Right atrium auricular region (tissue), 2 donors: ENCODE measurements around the gene RASAL1. TPM values are rescaled to one million over a fixed set of nuclear protein-coding genes. Genes with fewer than 3 reads are reported as not detected.
"Not testable (repeated sequence)": the region's sequence is repeated elsewhere in the genome, so short reads cannot be mapped to it uniquely, and the experiment has no call there.

Source experiments
- DNase-seq: peaks from one replicate; pipeline ENCODE4 v3.0.0-alpha.2; 2019; ENCODE audit warnings: low spot score
- H3K27ac ChIP-seq, 2 donors: fragments of 200-600 bp; sonication (generic); 1 replicate in 1 of 2; 2 replicates in 1 of 2; pipeline ENCODE4 v1.5.1; 2016 to 2019
- H3K27me3 ChIP-seq, 2 donors: fragments of 200-600 bp; sonication (generic); one replicate each; pipeline versions ENCODE4 v1.5.1 to v1.6.0; 2017 to 2019
- H3K36me3 ChIP-seq: fragments of 200-600 bp; sonication (generic); one replicate; pipeline ENCODE4 v1.5.1; 2016
- H3K4me1 ChIP-seq, 2 donors: fragments of 200-600 bp; sonication (generic); one replicate each; pipeline versions ENCODE4 v1.5.1 to v1.6.0; 2017 to 2019
- H3K4me3 ChIP-seq, 2 donors: fragments of 200-600 bp; sonication (generic); 1 replicate in 1 of 2; 2 replicates in 1 of 2; pipeline ENCODE4 v1.5.1; 2017 to 2019; ENCODE audit warnings: mild to moderate bottlenecking in 1 of 2, moderate library complexity in 1 of 2
- H3K9me3 ChIP-seq, 2 donors: fragments of 200-600 bp; sonication (generic); one replicate each; pipeline ENCODE4 v1.5.1; 2019
- CTCF ChIP-seq, 2 donors: fragments of 200-600 bp; sonication (generic); IDR thresholded peaks; one replicate each; pipeline ENCODE4 v1.5.1; 2019; ENCODE audit warnings: antibody characterized with exemption in 2 of 2
- total RNA-seq, 2 donors: library from RNA; depleted of rRNA; stranded (reverse); fragments of >200 nt; gene quantifications; one replicate each; pipeline ENCODE4 v1.1.0, GENCODE V29; 2016

Gene RASAL1
- total RNA-seq, 2 donors from 2014 or later, result not detected

GRCh38 chr12:113120670-113121370 lies 14.7 kb downstream of the RASAL1 start:
- TF ChIP-seq CTCF (IDR thresholded peaks at IDR 0.05), result no peak
- Histone ChIP-seq H3K36me3 (no peaks in the 10 kb centered on the region), H3K27me3 (no peaks in the 10 kb centered on the region)

GRCh38 chr12:113119980-113120669 lies 15.4 kb downstream of the RASAL1 start:
- TF ChIP-seq CTCF (IDR thresholded peaks at IDR 0.05), result no peak
- Histone ChIP-seq H3K27ac (no peak overlapping the region), H3K36me3 (no peaks in the 10 kb centered on the region), H3K27me3 (no peaks in the 10 kb centered on the region), H3K4me1 (no peaks in the 10 kb centered on the region), H3K9me3 (peaks cover 0 to 15% of the 10 kb centered on the region in 2 donors), H3K4me3 (no peak overlapping the region)
- no peak for DNase-seq

More at GRCh38 chr12:113120670-113121370, 14.7 kb downstream of the RASAL1 start:
- Histone ChIP-seq H3K4me3 (no peak overlapping the region), H3K27ac (no peak overlapping the region), H3K9me3 (peaks cover 0 to 15% of the 10 kb centered on the region in 2 donors), H3K4me1 (no peaks in the 10 kb centered on the region)
- no peak for DNase-seq

- Histone ChIP-seq H3K27me3 (no peaks in the 10 kb centered on the region), H3K36me3 (no peaks in the 10 kb centered on the region), H3K9me3 (peaks cover 0 to 9% of the 10 kb centered on the region in 2 donors), H3K27ac (no peak overlapping the region), H3K4me3 (no peak overlapping the region), H3K4me1 (no peaks in the 10 kb centered on the region)
- TF ChIP-seq CTCF (IDR thresholded peaks at IDR 0.05), result no peak
- DNase-seq, result no peak
Observed at GRCh38 chr12:113118142-113118541, 17.4 kb downstream of the RASAL1 start.

- not testable (repeated sequence) for H3K9me3 ChIP-seq, H3K4me3 ChIP-seq, H3K4me1 ChIP-seq, DNase-seq, H3K27me3 ChIP-seq, H3K36me3 ChIP-seq, H3K27ac ChIP-seq
Observed at GRCh38 chr12:113117684-113118083, 17.9 kb downstream of the RASAL1 start.

GRCh38 chr12:113116875-113117274 lies 18.7 kb downstream of the RASAL1 start:
- H3K4me3 ChIP-seq, result no peak overlapping the region

More at GRCh38 chr12:113116875-113117274, 18.7 kb downstream of the RASAL1 start:
- Histone ChIP-seq H3K27ac (no peak overlapping the region), H3K9me3 (no peaks in the 10 kb centered on the region), H3K36me3 (no peaks in the 10 kb centered on the region), H3K27me3 (no peaks in the 10 kb centered on the region), H3K4me1 (no peaks in the 10 kb centered on the region)
- no peak for TF ChIP-seq CTCF (IDR thresholded peaks at IDR 0.05)
- DNase-seq, result no peak
